RKO (cell line): Measurements from ENCODE around the gene PDE1C.

Source experiments
- DNase-seq: peaks from one replicate; pipeline ENCODE4 v3.0.0-alpha.2; 2016; ENCODE audit warnings: low spot score

Gene PDE1C

GRCh38 chr7:31892099-31892829 lies 177.9 kb downstream of the PDE1C start:
- no peak for DNase-seq

- DNase-seq = no peak
Observed at GRCh38 chr7:31890766-31891165, 179.4 kb downstream of the PDE1C start.

- DNase-seq = no peak
Observed at GRCh38 chr7:31890198-31890597, 180.0 kb downstream of the PDE1C start.

GRCh38 chr7:31887006-31887405 lies 183.2 kb downstream of the PDE1C start:
- DNase-seq = no peak

DNA sequence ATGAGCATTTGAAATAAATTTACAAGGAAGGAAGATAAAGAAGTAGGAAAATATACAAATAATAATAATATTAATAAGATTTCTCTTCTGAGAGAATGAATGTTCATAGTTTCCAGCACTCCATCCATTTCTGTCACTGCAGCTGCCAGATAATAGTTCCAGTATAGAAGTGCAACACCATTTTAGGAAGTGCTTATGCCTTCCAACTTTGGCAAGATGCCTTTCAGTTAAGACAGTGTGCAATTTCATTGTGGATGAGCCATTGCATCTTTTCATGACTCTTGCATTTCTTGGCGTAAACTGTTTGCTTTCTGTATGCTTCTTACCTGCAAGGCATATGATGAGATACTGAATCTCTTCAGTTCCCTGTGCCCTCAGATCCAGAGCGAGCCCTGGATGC lies 185.0 kb downstream of the PDE1C start:
- no peak for DNase-seq

DNA sequence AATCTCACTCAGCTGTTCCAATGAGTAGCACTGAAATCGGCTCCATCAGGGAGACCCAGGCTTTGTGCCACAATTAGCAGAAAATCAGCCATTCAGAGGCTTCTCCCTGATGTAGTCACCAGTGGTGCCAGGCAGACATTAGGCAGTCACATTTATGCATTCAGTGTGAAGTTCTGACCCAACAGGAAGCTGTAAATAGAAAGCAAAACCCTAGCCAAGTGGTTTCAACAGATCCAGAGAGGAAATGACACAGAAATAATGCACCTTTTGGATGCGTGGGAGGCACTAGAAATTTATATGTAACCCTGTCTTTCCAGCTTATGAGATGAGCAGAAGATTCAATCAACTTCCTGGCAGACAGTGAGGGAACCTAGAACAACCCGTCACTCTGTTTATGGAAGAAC lies 186.4 kb downstream of the PDE1C start:
- DNase-seq = peak; percentile 51

DNA sequence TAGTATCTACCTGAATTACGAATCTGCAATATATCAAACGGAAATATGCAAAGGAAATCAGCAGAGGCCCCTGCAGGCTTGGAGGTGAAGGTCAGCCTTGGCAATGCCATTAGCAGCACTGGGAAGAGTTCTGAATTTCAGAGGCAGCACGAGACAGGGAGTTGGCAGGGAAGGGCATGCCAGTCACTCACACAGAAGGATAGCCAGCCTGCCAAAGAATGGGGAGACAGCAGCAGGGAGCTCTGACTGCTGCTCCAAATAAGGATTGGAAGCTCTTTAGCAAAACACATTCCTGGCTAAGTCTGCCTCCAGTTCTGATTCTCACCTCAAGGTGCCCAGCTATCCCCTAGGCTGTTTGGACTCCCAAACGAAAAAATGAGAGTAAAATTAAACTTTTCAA lies 188.0 kb downstream of the PDE1C start:
- no peak for DNase-seq

DNA sequence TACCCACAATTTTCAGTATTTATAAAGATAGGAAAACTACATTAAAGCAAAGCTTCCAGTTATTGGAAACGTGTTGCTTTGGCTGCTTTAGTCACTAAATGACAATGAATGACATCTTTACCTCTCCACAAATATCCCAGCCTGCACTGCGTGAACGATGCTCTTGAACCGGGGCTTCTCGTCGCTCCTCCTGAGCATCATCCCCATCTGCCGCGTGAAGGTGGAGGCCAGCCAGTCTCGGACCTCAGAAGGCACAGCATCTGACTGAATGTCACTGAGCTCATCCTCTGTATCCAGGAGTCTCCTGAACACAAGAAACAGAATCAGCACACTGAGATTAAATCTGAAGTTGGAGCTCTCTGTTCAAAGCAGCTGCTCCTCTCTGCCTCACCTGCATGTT lies 191.3 kb downstream of the PDE1C start:
- DNase-seq = no peak

GRCh38 chr7:31875424-31875823 lies 194.8 kb downstream of the PDE1C start:
- DNase-seq = peak; percentile 34

DNA sequence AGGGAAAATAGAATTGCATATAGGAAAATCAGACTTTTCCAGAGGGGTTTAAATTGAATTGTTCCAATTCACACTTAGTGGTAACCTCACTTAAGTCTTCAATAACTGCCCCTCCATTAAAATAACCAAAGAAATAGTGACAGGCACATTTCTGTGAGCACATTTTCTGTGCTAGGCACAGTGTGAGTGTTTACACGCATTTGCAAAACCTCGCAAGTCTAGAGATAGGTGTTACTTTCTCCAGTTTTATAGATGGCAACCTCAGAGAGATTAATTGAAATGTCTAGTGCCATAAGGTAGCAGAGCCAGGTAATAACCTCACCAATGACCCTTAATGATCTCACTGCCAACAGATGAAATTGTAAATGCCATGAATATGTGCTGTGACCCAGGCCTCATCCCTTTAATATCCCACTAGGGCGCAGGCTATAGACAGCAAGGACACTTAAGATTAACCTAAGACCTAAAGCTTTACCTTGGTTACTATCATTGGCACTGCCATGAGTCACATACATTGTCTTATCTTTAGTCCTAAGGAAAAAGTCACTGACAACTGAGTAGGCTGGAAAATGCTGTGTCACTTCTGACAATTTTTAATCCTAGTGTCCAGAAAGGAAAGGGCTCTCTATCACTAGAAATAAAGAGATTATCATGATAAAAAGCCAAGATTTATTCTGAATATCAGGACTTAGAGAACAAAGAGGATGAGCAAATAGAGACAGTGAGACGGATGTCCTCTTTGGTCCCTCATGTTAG lies 195.4 kb downstream of the PDE1C start:
- no peak for DNase-seq

- DNase-seq = no peak
Observed at GRCh38 chr7:31873816-31874597, 196.2 kb downstream of the PDE1C start.

- no peak for DNase-seq
Observed at GRCh38 chr7:31872545-31873370, 197.4 kb downstream of the PDE1C start.

DNA sequence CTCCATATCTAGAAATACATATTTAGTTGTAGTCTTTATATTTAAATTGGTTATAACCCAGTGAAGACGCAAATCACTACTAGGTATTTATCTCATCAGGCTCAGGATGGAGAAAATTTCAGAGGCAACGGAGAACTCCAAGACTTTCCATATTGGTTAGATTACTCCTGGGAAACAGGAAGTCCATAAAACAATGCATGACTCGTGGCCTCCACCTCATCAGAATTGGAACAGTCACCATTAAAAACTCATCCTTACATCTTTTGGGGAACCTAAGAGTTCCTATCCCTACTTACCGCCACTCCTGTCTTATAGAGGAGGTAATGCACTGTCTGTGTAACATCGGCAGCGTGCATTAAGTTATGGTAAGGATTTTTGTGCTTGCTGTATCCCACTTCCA lies 205.6 kb downstream of the PDE1C start:
- no peak for DNase-seq

- no peak for DNase-seq
Observed at GRCh38 chr7:31860925-31861324, 209.3 kb downstream of the PDE1C start.

GRCh38 chr7:31858055-31858454 lies 212.2 kb downstream of the PDE1C start:
- DNase-seq = no peak

- DNase-seq = no peak
Observed at GRCh38 chr7:31857172-31857571, 213.0 kb downstream of the PDE1C start.

DNA sequence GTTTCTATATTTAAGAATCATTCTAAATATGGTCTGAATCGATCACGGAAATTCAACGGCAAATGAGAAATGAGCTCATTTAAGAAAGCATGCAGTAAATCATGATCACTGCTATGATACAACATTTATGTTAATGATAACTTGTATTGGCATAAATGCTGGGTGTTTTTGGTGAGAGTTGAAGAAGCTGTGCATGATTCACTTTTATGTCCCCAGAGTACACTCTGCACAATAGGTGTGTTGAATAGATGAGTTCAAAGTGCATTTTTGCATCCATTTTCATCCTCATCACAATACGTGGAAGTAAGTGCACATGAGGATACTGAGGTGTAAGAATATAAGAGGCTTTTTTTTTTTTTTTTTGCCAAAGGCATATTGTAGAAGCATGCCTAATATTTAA lies 213.9 kb downstream of the PDE1C start:
- no peak for DNase-seq

- no peak for DNase-seq
Observed at GRCh38 chr7:31855530-31855929, 214.7 kb downstream of the PDE1C start.

- DNase-seq = no peak
Observed at GRCh38 chr7:31853380-31853779, 216.8 kb downstream of the PDE1C start.

- DNase-seq = no peak
Observed at GRCh38 chr7:31852462-31852861, 217.7 kb downstream of the PDE1C start.

- no peak for DNase-seq
Observed at GRCh38 chr7:31851119-31851518, 219.1 kb downstream of the PDE1C start.

DNA sequence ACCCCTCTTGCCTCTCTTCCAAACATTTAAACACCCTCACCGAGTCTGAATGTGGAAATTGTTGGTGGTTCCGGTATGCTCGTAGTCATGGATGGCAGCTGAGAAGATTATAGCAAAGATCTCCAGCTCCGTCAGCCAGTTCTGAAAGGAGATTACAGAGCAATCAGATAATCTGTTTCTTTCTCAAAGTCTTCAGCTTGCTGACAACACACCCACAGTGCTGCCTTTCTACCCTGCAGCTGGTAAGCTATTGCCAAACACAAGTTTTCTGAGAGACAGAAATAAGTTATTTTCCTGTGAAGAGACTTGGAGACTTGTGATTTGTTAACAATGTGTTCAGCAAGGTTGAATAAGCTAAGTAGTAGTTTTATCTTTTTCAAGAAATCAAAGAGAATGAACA lies 219.6 kb downstream of the PDE1C start:
- DNase-seq = no peak
